H1 (cell line): ENCODE results near the gene LYZ. TPM values are rescaled to one million over a fixed set of nuclear protein-coding genes. Genes with fewer than 3 reads are reported as not detected.

Source experiments
- ATF3 ChIP-seq: IDR thresholded peaks from 2 replicates; pipeline ENCODE4 v1.6.1; 2011; ENCODE audit warnings: low read depth, mild to moderate bottlenecking, low read length; ENCODE audit not compliant: insufficient read depth
- BCL11A ChIP-seq, 2 experiments: IDR thresholded peaks; one replicate each; pipeline ENCODE4 v1.6.1; 2011; ENCODE audit warnings: low read depth in 2 of 2, low read length in 2 of 2, mild to moderate bottlenecking in 2 of 2
- CBX5 ChIP-seq: fragments of 300-800, 300-1000 bp; sonication (generic); IDR thresholded peaks from 2 replicates; pipeline ENCODE4 v1.7.1; 2016; ENCODE audit warnings: antibody characterized with exemption, low read length, low read depth
- CBX8 ChIP-seq: fragments of 300-800, 300-1000 bp; sonication (generic); IDR thresholded peaks from 2 replicates; pipeline ENCODE4 v1.7.1; 2016; ENCODE audit warnings: low read depth, low read length, borderline replicate concordance
- CHD2 ChIP-seq: IDR thresholded peaks from 2 replicates; pipeline ENCODE4 v1.6.1; 2012; ENCODE audit warnings: low read length, improper control_type of control experiment
- EP300 ChIP-seq, 2 experiments: IDR thresholded peaks; 1 replicate in 1 of 2; 2 replicates in 1 of 2; pipeline ENCODE4 v1.6.1; 2011 to 2012; ENCODE audit warnings: low read depth in 2 of 2, low read length in 2 of 2, mild to moderate bottlenecking in 2 of 2, borderline replicate concordance in 1 of 2, inconsistent platforms in 1 of 2, moderate library complexity in 1 of 2
- GTF2F1 ChIP-seq: IDR thresholded peaks from 2 replicates; pipeline ENCODE4 v1.6.1; 2012; ENCODE audit warnings: low read depth, low read length, improper control_type of control experiment, borderline replicate concordance
- HDAC2 ChIP-seq, 2 experiments: fragments of 300-600 bp in 1 of 2; sonication (generic) in 1 of 2; IDR thresholded peaks; 2 replicates each; pipeline ENCODE4 v1.6.1; 2011 to 2012; ENCODE audit warnings: low read depth in 2 of 2, low read length in 2 of 2, mild to moderate bottlenecking in 2 of 2, moderate library complexity in 2 of 2, borderline replicate concordance in 1 of 2, inconsistent platforms in 1 of 2
- KDM4A ChIP-seq: IDR thresholded peaks from one replicate; pipeline ENCODE4 v1.7.1; 2012; ENCODE audit warnings: low read depth, mild to moderate bottlenecking, moderate library complexity, low read length, inconsistent platforms; ENCODE audit not compliant: severe bottlenecking
- TCF12 ChIP-seq: IDR thresholded peaks from 2 replicates; pipeline ENCODE4 v1.6.1; 2011; ENCODE audit warnings: low read depth, mild to moderate bottlenecking, low read length
- polyA plus RNA-seq, 7 experiments: library from polyadenylated mRNA; depleted of rRNA in 3 of 7; stranded (reverse) in 5 of 7; unstranded in 2 of 7; fragments of >200 nt in 5 of 7; fragments of 200-250 nt in 2 of 7; gene quantifications; 1 replicate in 5 of 7; 2 replicates in 1 of 7; 4 replicates in 1 of 7; pipeline versions ENCODE4 v1.2.1 to v1.2.3, GENCODE V29; 2011 to 2013; ENCODE audit warnings: missing spikeins in 2 of 7, mixed read lengths in 2 of 7
- total RNA-seq: library from RNA; stranded (reverse); fragmentation: NEBNext Ultra II Directional; extraction: Animal tissue kit (Norgen Biotek cat#: 25700); gene quantifications from 2 replicates; pipeline ENCODE4 v1.2.1, GENCODE V29; 2021

Gene LYZ
- total and polyA plus RNA-seq, 2 of the 8 experiments (the other 6 are each of a cell fraction or from before 2014, with no cell fraction given): not detected

- TF ChIP-seq ATF3 (no peak), KDM4A (no peak), CBX8 (no peak), TCF12 (no peak), HDAC2 (IDR thresholded peaks at IDR 0.05; ENCODE audit: borderline replicate concordance in 1 of 2, low read depth in 2 of 2, low read length in 2 of 2) (no peak), GTF2F1 (no peak), CHD2 (no peak), EP300 (IDR thresholded peaks at IDR 0.05; ENCODE audit: borderline replicate concordance in 1 of 2, low read depth in 2 of 2, low read length in 2 of 2) (no peak), CBX5 (no peak), BCL11A (IDR thresholded peaks at IDR 0.05; ENCODE audit: low read depth in 2 of 2, low read length in 2 of 2) (no peak)
Observed at GRCh38 chr12:69397978-69398377, 49.8 kb downstream of the LYZ start (continued).
